HG02870 (cell line): ENCODE measurements around the gene PYGO1.
"Not testable (repeated sequence)": the region's sequence is repeated elsewhere in the genome, so short reads cannot be mapped to it uniquely, and the experiment has no call there.

Experiments used
- ATAC-seq: cut with Tn5 transposase; IDR thresholded peaks from one replicate; pipeline ENCODE4 v1.9.1; 2021; ENCODE audit warnings: mild to moderate bottlenecking, moderate library complexity; ENCODE audit not compliant: unreplicated experiment

Gene PYGO1

GRCh38 chr15:55513621-55514413, 74.3 kb downstream of the PYGO1 start:
- not testable (repeated sequence) for ATAC-seq

DNA sequence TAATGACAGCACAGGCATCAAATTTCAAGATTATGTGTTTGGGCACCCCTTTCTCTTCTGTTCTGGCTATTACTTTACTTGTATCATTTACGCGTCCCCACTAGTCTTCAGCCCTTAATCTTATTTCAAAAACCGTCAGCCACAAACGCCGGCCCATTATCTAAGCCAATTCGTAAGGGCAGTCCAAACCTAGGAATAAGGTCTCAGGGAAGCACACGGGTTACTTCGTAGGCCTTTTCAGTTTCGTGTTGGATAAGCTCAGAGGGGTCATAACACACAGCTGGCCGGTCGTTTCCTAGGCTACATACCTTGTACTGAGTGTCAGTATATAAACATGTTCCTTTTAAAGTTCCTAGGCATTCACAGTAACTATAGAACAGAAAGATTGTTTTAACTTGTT, 75.0 kb downstream of the PYGO1 start:
- no peak for ATAC-seq

- ATAC-seq: no peak
Observed at GRCh38 chr15:55507567-55507966, 80.6 kb downstream of the PYGO1 start.

GRCh38 chr15:55505407-55505806, 82.7 kb downstream of the PYGO1 start:
- not testable (repeated sequence) for ATAC-seq

DNA sequence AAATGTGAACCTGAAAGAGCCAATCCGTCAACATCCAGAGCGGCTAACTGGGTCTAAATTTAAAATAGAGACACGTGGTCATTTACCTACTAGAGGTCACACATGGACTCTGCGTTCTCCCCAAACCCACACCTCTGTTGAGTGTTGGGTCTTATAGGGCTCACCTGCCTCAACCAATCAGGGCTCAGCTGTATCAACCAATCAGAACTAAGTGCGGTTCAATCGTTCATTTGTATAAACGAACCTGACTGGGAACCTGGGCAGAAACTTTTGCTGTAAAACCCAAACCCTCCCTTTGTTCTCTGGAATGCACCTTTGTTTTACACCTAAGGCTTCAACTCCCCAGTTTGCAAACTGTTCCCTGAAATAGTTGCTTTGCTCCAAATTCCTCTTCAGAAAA, 89.0 kb downstream of the PYGO1 start:
- ATAC-seq: no peak

- ATAC-seq: peak; percentile 100
Observed at GRCh38 chr15:55498109-55498938, 89.8 kb downstream of the PYGO1 start.

- no peak for ATAC-seq
Observed at GRCh38 chr15:55496716-55497115, 91.4 kb downstream of the PYGO1 start.

DNA sequence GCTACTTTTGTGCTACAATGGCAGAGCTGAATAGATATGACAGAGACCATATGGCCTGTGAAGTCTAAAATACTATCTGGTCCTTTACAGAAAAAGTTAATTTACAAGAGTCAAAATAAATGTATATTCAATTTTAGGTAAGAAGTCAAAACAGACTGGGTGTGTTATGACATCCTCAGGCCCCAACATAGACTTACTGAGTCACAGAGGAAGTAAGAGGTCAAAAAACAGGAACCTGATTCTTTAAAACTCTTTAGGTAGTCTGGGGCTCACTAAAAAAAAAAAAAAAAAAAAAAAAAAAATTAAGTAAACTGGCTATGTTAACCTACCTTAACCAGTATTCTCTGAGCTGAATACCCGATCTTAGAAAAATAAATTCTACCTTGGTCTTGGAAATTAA, 93.2 kb downstream of the PYGO1 start:
- ATAC-seq: no peak

DNA sequence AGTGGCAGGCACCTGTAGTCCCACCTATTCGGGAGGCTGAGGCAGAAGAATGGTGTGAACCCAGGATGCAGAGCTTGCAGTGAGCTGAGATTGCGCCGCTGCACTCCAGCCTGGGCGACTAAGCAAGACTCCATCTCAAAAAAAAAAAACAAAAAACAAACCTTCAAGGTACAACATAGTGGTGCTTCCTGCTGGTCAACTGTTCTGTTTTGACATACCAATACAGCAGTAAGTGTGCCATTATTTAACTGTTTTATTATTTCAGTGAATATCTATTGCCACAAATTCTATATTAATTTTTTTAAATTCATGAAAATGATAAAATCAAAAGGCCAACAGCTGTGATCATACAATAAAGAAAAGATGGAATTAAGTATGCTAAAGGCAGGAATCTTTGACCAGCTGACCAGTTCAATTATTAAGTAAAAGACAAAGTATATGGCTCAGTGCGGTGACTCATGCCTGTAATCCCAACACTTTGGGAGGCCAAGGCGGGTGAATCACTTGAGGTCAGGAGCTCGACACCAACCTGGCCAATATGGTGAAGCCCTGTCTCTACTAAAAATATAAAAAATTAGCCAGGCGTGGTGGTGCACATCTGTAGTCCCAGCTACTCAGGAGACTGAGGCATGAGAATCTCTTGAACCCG, 99.1 kb downstream of the PYGO1 start:
- ATAC-seq: not testable (repeated sequence)
